ENCODE data around the gene DYNC2LI1.

DNA sequence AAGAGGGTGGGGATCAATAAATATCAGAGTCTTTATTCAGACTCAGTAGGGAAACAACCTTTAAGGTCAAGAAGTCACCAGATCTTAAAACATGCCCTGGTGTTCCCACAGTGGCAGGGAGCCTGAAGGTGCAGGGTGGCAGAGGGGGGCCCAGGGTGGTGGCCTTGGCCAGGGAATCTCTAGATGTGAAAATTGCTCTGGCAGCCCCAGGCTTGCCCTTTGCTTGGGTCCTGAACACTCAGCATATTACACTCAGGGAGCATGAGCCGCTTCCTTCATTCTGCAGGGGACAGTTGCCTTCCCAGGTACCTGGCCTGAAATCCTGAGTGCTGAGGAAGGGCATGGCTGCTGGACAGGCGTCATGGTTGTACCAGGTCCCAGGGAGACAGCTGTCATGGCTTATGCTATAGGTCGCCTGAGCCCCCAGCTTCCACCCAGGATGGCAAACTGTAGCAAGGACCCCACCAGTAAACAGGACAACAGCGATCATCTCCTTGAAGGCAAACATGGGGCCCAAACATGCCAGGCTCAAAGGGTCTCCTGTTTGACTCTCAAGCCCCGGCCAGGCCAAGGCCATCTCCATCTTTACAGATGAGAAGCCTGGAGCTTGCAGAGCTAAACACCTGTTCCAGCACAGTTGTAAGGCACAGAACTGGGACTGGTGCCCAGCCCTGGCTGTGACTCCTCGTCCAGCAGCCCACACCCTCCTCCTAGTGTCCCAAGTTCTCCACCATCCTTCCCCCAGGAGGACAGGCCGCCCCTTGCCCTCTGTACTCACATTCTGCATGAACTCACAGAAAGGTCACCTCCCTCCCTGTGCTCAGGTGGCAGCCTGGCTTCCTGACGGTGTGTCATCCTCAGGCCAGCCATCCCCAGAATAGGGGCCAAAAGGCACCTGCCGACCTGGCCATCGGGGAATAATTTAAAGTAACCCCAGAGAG, 79.6 kb downstream of the DYNC2LI1 start:
- no peak for TF ChIP-seq REST (IDR thresholded peaks at IDR 0.05; ENCODE audit: insufficient read depth in 1 of 2, low read depth in 2 of 2, low read length in 2 of 2)
- TF ChIP-seq POLR2AphosphoS5 (IDR thresholded peaks at IDR 0.05; ENCODE audit: low read depth, low read length): no peak

All from PFSK-1 (cell line).